ENCODE results near the gene KIF3C. TPM values are rescaled to one million over a fixed set of nuclear protein-coding genes. Genes with fewer than 3 reads are reported as not detected.

The KIF3C gene
- total RNA-seq, 1 experiment from 2014 or later = 9.2 TPM

DNA sequence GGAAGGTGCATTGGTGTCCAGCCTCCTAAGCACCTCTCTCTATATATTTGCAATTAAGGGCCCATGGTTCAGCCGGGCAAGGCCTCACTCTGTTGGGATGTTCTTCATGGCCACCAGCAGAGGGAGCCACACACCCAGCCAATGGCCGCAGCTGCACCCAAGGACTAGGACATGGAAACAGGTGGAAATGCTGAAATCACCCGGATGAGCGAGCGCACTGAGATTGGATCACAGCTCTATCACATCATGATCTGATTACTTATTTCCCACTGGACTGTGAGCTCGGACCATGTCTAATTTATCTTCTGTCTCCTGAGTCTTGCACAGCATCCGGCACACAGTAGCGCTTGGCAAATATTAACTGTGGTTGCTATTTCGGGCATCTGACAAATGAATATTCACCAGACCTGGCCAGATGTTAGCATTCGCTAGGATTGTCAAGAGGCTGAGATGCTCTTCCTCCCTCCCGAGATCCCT is 31.2 kb downstream of the KIF3C start:
- H3K27me3 Mint-ChIP-seq (ENCODE audit: insufficient read depth, unreplicated experiment) = no peaks in the 10 kb centered on the region
- Histone ChIP-seq H3K4me1 (no peaks in the 10 kb centered on the region), H3K9me3 (no peaks in the 10 kb centered on the region), H3K4me3 (ENCODE audit: low read depth, low read length) (no peak overlapping the region), H3K36me3 (ENCODE audit: control insufficient read depth, insufficient read depth, low read length) (no peaks in the 10 kb centered on the region), H3K27me3 (replicated peaks; ENCODE audit: control insufficient read depth, insufficient read depth, low read length) (no peaks in the 10 kb centered on the region)
- CTCF ChIA-PET = interaction anchor here (0.6 to 1.1 kb wide), 10 partner anchors 12 to 194 kb away, joined by 3 to 6 read pairs (median 4); partner anchors contain the start of genes ASXL2 and KIF3C
- POLR2A ChIA-PET = interaction anchor here (0.6 to 1.0 kb wide), 2 partner anchors 8 to 230 kb away, joined by 3 read pairs; no protein-coding TSS in a partner anchor
- no peak overlapping the region for H3K27ac Mint-ChIP-seq (ENCODE audit: unreplicated experiment)
- H3K36me3 Mint-ChIP-seq (ENCODE audit: insufficient read depth, unreplicated experiment) = peaks cover 6% of the 10 kb centered on the region
- intact Hi-C loops (cut with micrococcal nuclease; ENCODE audit: unreplicated experiment) = loop anchor here (1.0 to 10.0 kb wide), 7 partner anchors 40 to 624 kb away; no protein-coding TSS in a partner anchor
- TF ChIP-seq, protein P1, sequence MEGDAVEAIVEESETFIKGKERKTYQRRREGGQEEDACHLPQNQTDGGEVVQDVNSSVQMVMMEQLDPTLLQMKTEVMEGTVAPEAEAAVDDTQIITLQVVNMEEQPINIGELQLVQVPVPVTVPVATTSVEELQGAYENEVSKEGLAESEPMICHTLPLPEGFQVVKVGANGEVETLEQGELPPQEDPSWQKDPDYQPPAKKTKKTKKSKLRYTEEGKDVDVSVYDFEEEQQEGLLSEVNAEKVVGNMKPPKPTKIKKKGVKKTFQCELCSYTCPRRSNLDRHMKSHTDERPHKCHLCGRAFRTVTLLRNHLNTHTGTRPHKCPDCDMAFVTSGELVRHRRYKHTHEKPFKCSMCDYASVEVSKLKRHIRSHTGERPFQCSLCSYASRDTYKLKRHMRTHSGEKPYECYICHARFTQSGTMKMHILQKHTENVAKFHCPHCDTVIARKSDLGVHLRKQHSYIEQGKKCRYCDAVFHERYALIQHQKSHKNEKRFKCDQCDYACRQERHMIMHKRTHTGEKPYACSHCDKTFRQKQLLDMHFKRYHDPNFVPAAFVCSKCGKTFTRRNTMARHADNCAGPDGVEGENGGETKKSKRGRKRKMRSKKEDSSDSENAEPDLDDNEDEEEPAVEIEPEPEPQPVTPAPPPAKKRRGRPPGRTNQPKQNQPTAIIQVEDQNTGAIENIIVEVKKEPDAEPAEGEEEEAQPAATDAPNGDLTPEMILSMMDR (IDR thresholded peaks at IDR 0.05; ENCODE audit: insufficient read depth in 1 of 2, low read depth in 1 of 2, low read length in 1 of 2, severe bottlenecking in 1 of 2, unreplicated experiment in 1 of 2) = peak; percentile 91 to 96
- H3K4me3 Mint-ChIP-seq (ENCODE audit: unreplicated experiment) = no peak overlapping the region
- BruUV-seq (replicated peaks) = no TSS peak
- H3K4me1 Mint-ChIP-seq (ENCODE audit: low read depth, unreplicated experiment) = no peaks in the 10 kb centered on the region
- no peaks in the 10 kb centered on the region for H3K9me3 Mint-ChIP-seq (ENCODE audit: unreplicated experiment)
- peak; percentile 80 to 83 for DNase-seq

DNA sequence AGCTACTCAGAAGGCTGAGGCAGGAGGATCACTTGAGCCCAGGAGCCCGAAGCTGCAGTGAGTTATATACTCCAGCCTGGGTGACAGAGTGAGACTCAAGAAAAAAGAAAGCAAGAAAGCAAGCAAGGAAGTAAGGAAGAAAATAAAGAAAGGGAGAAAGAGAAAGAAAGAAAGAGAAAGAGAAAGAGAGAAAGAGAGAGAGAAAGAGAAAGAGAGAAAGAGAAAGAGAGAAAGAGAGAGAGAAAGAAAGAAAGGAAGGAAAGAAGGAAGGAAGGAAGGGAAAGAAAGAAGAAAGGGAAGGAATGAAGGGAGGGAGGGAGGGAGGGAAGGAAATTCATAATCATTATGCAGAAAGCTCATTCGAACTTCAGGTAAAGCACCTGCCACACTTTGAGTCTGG is 33.9 kb downstream of the KIF3C start:
- BruUV-seq (replicated peaks) = no TSS peak
- intact Hi-C loops (cut with micrococcal nuclease; ENCODE audit: unreplicated experiment) = no loop called here
- H3K4me1 Mint-ChIP-seq (ENCODE audit: low read depth, unreplicated experiment) = no peaks in the 10 kb centered on the region
- Histone ChIP-seq H3K27me3 (replicated peaks; ENCODE audit: control insufficient read depth, insufficient read depth, low read length) (no peaks in the 10 kb centered on the region), H3K9me3 (no peaks in the 10 kb centered on the region), H3K36me3 (ENCODE audit: control insufficient read depth, insufficient read depth, low read length) (no peaks in the 10 kb centered on the region), H3K4me1 (no peaks in the 10 kb centered on the region), H3K4me3 (ENCODE audit: low read depth, low read length) (no peak overlapping the region)
- no peaks in the 10 kb centered on the region for H3K36me3 Mint-ChIP-seq (ENCODE audit: insufficient read depth, unreplicated experiment)
- H3K9me3 Mint-ChIP-seq (ENCODE audit: unreplicated experiment) = no peaks in the 10 kb centered on the region
- TF ChIP-seq, protein P1 (IDR thresholded peaks at IDR 0.05; ENCODE audit: insufficient read depth in 1 of 2, low read depth in 1 of 2, low read length in 1 of 2, severe bottlenecking in 1 of 2, unreplicated experiment in 1 of 2) = no peak
- ChIA-PET CTCF (interaction anchor here (1.0 kb wide), 1 partner anchor 9 kb away, joined by 3 read pairs; no protein-coding TSS in a partner anchor), POLR2A (no interaction called here)
- H3K27ac Mint-ChIP-seq (ENCODE audit: unreplicated experiment) = no peak overlapping the region
- DNase-seq = no peak
- no peaks in the 10 kb centered on the region for H3K27me3 Mint-ChIP-seq (ENCODE audit: insufficient read depth, unreplicated experiment)
- no peak overlapping the region for H3K4me3 Mint-ChIP-seq (ENCODE audit: unreplicated experiment)

DNA sequence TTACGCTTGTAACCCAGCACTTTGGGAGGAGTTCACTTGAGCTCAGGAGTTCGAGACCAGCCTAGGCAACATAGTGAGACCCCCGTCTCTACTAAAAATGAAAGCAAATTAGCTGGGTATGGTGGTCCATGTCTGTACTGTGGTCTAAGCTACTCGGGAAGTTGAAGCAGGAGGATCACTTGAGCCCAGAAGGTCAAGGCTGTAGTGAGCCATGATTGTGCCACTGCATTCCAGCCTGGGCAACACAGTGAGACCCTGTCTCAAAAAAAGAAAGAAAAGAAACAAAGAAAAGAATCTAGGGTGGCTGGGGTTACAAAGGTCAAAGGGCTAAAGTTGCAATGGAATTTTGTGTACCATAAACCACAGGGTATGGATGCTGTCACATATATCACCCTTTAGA is 41.3 kb downstream of the KIF3C start:
- Histone ChIP-seq H3K4me1 (peaks cover 16% of the 10 kb centered on the region), H3K9me3 (no peaks in the 10 kb centered on the region), H3K27me3 (replicated peaks; ENCODE audit: control insufficient read depth, insufficient read depth, low read length) (no peaks in the 10 kb centered on the region), H3K4me3 (ENCODE audit: low read depth, low read length) (no peak overlapping the region), H3K36me3 (ENCODE audit: control insufficient read depth, insufficient read depth, low read length) (no peaks in the 10 kb centered on the region)
- ChIA-PET POLR2A (no interaction called here), CTCF (no interaction called here)
- DNase-seq = no peak
- intact Hi-C loops (cut with micrococcal nuclease; ENCODE audit: unreplicated experiment) = no loop called here
- Mint-ChIP-seq H3K9me3 (ENCODE audit: unreplicated experiment) (no peaks in the 10 kb centered on the region), H3K4me1 (ENCODE audit: low read depth, unreplicated experiment) (peaks cover 11% of the 10 kb centered on the region), H3K27me3 (ENCODE audit: insufficient read depth, unreplicated experiment) (no peaks in the 10 kb centered on the region), H3K27ac (ENCODE audit: unreplicated experiment) (peak overlapping the region; percentile 57), H3K36me3 (ENCODE audit: insufficient read depth, unreplicated experiment) (no peaks in the 10 kb centered on the region), H3K4me3 (ENCODE audit: unreplicated experiment) (no peak overlapping the region)
- TF ChIP-seq, protein P1 (IDR thresholded peaks at IDR 0.05; ENCODE audit: insufficient read depth in 1 of 2, low read depth in 1 of 2, low read length in 1 of 2, severe bottlenecking in 1 of 2, unreplicated experiment in 1 of 2) = no peak
- no TSS peak for BruUV-seq (replicated peaks)
